KMS-11 (cell line): Measurements from ENCODE around the gene THSD7A.

ENCODE experiments used
- H2AFZ ChIP-seq: fragments of 200-600 bp; sonication (generic); 2 replicates; pipeline ENCODE4 v1.6.1; 2016; ENCODE audit warnings: antibody characterized with exemption, mixed run types, low read depth
- H3K27ac ChIP-seq: fragments of 200-600 bp; sonication (generic); 2 replicates; pipeline ENCODE4 v1.6.1; 2016; ENCODE audit warnings: mild to moderate bottlenecking, mixed run types
- H3K27me3 ChIP-seq: fragments of 200-600 bp; sonication (generic); 2 replicates; pipeline ENCODE4 v1.6.1; 2017; ENCODE audit warnings: mild to moderate bottlenecking, low read depth, mixed run types, moderate library complexity; ENCODE audit not compliant: insufficient read depth
- H3K36me3 ChIP-seq: fragments of 200-600 bp; sonication (generic); 2 replicates; pipeline ENCODE4 v1.6.1; 2017; ENCODE audit warnings: mild to moderate bottlenecking, mixed run types; ENCODE audit not compliant: insufficient read depth
- H3K4me1 ChIP-seq: fragments of 200-600 bp; sonication (generic); 2 replicates; pipeline ENCODE4 v1.6.1; 2016; ENCODE audit warnings: mild to moderate bottlenecking, low read depth, mixed run types; ENCODE audit not compliant: poor library complexity, severe bottlenecking
- H3K4me2 ChIP-seq: fragments of 200-600 bp; sonication (generic); 2 replicates; pipeline ENCODE4 v1.7.0; 2016; ENCODE audit warnings: mild to moderate bottlenecking, mixed run types
- H3K4me3 ChIP-seq: fragments of 200-600 bp; sonication (generic); IDR thresholded peaks from 2 replicates; pipeline ENCODE4 v1.6.1; 2017; ENCODE audit warnings: low read depth, low read length, mixed read lengths; ENCODE audit not compliant: insufficient read depth
- H3K79me2 ChIP-seq: fragments of 200-600 bp; sonication (generic); 2 replicates; pipeline ENCODE4 v1.6.1; 2016; ENCODE audit warnings: low read depth, mixed run types; ENCODE audit not compliant: insufficient read depth
- H3K9ac ChIP-seq: fragments of 200-600 bp; sonication (generic); 2 replicates; pipeline ENCODE4 v1.6.1; 2016; ENCODE audit warnings: mild to moderate bottlenecking, mixed run types
- H4K20me1 ChIP-seq: fragments of 200-600 bp; sonication (generic); 2 replicates; pipeline ENCODE4 v1.6.1; 2016; ENCODE audit warnings: mild to moderate bottlenecking, mixed run types; ENCODE audit not compliant: insufficient read depth
- TF ChIP-seq, protein P1 (sequence below): fragments of 200-600 bp; sonication (generic); conservative IDR thresholded peaks from 2 replicates; pipeline ENCODE4 v1.6.1; 2017; ENCODE audit warnings: low read depth, mild to moderate bottlenecking, antibody characterized with exemption, low read length, moderate library complexity, mixed read lengths

THSD7A gene, protein sequence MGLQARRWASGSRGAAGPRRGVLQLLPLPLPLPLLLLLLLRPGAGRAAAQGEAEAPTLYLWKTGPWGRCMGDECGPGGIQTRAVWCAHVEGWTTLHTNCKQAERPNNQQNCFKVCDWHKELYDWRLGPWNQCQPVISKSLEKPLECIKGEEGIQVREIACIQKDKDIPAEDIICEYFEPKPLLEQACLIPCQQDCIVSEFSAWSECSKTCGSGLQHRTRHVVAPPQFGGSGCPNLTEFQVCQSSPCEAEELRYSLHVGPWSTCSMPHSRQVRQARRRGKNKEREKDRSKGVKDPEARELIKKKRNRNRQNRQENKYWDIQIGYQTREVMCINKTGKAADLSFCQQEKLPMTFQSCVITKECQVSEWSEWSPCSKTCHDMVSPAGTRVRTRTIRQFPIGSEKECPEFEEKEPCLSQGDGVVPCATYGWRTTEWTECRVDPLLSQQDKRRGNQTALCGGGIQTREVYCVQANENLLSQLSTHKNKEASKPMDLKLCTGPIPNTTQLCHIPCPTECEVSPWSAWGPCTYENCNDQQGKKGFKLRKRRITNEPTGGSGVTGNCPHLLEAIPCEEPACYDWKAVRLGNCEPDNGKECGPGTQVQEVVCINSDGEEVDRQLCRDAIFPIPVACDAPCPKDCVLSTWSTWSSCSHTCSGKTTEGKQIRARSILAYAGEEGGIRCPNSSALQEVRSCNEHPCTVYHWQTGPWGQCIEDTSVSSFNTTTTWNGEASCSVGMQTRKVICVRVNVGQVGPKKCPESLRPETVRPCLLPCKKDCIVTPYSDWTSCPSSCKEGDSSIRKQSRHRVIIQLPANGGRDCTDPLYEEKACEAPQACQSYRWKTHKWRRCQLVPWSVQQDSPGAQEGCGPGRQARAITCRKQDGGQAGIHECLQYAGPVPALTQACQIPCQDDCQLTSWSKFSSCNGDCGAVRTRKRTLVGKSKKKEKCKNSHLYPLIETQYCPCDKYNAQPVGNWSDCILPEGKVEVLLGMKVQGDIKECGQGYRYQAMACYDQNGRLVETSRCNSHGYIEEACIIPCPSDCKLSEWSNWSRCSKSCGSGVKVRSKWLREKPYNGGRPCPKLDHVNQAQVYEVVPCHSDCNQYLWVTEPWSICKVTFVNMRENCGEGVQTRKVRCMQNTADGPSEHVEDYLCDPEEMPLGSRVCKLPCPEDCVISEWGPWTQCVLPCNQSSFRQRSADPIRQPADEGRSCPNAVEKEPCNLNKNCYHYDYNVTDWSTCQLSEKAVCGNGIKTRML (N-terminal part only)

DNA sequence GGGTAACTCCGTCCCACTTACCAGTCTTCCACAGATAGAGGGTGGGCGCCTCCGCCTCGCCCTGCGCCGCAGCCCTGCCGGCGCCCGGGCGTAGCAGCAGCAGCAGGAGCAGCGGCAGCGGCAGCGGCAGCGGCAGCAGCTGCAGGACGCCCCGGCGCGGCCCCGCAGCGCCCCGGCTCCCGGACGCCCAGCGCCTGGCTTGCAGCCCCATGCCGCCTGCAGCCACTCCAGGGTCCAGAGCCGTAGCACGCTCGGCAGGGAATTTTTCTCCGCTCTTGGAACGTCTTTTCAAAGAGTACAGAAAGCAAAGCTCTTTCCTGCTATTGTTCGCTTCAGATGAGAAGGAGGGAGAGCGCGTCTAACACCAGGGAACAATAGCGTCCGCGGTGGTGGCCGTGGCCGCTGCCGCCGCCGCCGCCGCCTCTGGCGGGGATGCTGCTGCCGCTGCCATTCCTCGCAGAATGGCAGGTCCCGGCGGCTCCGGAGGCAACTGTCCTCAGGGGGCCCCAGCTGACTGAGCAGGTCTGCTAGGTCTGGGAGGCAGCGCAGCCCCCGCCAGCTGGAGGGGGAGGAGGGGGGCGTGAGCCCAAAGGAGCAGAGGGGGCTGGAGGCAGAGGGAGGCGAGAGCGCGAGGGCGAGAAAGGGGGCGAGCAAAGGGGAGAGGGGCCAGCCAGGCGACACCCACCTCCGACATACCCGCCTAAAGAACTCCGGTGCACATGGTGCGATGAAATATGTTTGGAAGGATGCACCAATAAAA, at the start of gene THSD7A:
THSD7A (minus strand) TSS at position 463 of the 760 bp plus-strand sequence; CDS start at position 211, 252 bp downstream.
- H3K9ac ChIP-seq: no peak within 1 kb of the TSS
- no peaks in the 10 kb centered on the region for H3K27me3 ChIP-seq
- H3K4me2 ChIP-seq: peak within 1 kb of the TSS; percentile 30
- TF ChIP-seq, protein P1, sequence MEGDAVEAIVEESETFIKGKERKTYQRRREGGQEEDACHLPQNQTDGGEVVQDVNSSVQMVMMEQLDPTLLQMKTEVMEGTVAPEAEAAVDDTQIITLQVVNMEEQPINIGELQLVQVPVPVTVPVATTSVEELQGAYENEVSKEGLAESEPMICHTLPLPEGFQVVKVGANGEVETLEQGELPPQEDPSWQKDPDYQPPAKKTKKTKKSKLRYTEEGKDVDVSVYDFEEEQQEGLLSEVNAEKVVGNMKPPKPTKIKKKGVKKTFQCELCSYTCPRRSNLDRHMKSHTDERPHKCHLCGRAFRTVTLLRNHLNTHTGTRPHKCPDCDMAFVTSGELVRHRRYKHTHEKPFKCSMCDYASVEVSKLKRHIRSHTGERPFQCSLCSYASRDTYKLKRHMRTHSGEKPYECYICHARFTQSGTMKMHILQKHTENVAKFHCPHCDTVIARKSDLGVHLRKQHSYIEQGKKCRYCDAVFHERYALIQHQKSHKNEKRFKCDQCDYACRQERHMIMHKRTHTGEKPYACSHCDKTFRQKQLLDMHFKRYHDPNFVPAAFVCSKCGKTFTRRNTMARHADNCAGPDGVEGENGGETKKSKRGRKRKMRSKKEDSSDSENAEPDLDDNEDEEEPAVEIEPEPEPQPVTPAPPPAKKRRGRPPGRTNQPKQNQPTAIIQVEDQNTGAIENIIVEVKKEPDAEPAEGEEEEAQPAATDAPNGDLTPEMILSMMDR: no peak
- no peaks in the 10 kb centered on the region for H3K79me2 ChIP-seq
- no peaks in the 10 kb centered on the region for H3K36me3 ChIP-seq
- H2AFZ ChIP-seq: peak within 1 kb of the TSS; percentile 58
- H3K27ac ChIP-seq: no peak within 1 kb of the TSS
- H4K20me1 ChIP-seq: no peaks in the 10 kb centered on the region
- H3K4me1 ChIP-seq: no peaks in the 10 kb centered on the region
- H3K4me3 ChIP-seq: no peak within 1 kb of the TSS

DNA sequence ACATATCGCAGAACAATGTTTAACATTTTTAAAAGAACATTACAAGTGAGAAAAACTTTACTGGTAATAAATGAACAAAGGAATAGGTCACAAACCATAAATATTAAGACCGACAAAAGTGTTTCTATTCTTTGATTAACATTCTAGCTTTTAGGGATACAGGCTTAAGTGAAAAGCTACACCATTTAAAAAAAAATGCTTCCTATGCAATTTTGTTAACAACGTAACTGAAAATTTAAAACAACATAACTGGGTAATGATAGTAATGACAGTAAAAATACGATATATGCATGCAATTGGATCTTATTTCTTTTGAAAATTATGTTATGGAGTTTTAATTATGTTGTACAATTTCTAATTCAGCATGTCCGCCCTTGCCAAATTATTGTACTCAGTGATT, 49.7 kb upstream of the THSD7A start:
- TF ChIP-seq, protein P1: no peak

DNA sequence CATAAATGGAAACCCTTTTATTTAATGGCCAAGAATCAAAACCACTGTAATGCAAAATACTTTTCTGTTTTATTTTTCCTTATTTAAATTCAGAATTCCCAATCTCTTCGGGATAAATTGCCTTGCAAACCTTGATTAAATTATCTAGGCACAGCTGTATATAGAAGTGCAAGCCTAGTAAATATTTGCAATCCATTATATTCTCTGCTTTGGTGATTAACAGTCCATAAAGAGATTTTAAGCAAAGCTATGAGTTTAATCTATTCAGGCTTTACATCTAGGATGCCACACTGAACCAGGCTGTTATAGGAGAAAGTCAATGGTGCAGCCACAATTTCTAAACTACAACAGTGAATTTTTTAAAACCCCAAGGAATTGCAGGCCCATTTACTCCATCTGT, 43.6 kb upstream of the THSD7A start:
- Histone ChIP-seq H4K20me1 (no peaks in the 10 kb centered on the region), H3K27me3 (no peaks in the 10 kb centered on the region), H2AFZ (no peak overlapping the region), H3K79me2 (no peaks in the 10 kb centered on the region), H3K4me2 (no peak overlapping the region), H3K4me1 (no peaks in the 10 kb centered on the region), H3K36me3 (no peaks in the 10 kb centered on the region), H3K9ac (no peak overlapping the region), H3K27ac (no peak overlapping the region), H3K4me3 (no peak overlapping the region)
- TF ChIP-seq, protein P1: no peak

More for the DNA sequence above, 49.7 kb upstream of the THSD7A start:
- no peaks in the 10 kb centered on the region for H3K79me2 ChIP-seq
- no peak overlapping the region for H3K4me3 ChIP-seq
- H3K27me3 ChIP-seq: no peaks in the 10 kb centered on the region
- no peaks in the 10 kb centered on the region for H3K4me1 ChIP-seq
- H3K9ac ChIP-seq: no peak overlapping the region
- H4K20me1 ChIP-seq: no peaks in the 10 kb centered on the region
- H3K4me2 ChIP-seq: no peak overlapping the region
- no peaks in the 10 kb centered on the region for H3K36me3 ChIP-seq
- no peak overlapping the region for H3K27ac ChIP-seq
- H2AFZ ChIP-seq: no peak overlapping the region

DNA sequence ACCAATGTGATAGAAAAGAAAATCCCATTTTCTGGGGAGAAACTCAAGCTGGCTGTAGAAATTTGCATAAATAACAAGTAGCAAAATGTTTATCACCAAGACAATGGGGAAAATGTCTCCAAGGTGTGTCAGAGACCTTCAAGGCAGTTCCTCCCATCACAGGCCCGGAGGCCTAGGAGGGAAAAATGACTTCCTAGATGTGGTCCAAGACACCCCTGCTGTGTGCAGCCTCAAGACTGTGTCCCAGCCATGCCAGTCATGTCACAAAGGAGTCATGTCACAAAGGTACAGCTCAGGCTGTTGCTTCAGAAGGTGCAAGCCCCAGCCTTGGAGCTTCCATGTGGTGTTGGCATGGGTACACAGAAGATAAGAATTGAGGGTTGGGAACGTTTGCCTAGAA, 33.7 kb upstream of the THSD7A start:
- H3K4me1 ChIP-seq: no peaks in the 10 kb centered on the region
- H3K36me3 ChIP-seq: no peaks in the 10 kb centered on the region

More for the DNA sequence above, 33.7 kb upstream of the THSD7A start:
- H3K27me3 ChIP-seq: no peaks in the 10 kb centered on the region
- H3K79me2 ChIP-seq: no peaks in the 10 kb centered on the region
- no peak overlapping the region for H3K4me3 ChIP-seq
- no peak overlapping the region for H3K9ac ChIP-seq
- no peak overlapping the region for H3K4me2 ChIP-seq
- no peak overlapping the region for H2AFZ ChIP-seq
- H3K27ac ChIP-seq: no peak overlapping the region
- TF ChIP-seq, protein P1: no peak
- H4K20me1 ChIP-seq: no peaks in the 10 kb centered on the region
